Anterior cingulate cortex (tissue), 58 donors: Measurements from ENCODE around the gene RPRD1A.
"Not testable (repeated sequence)": the region's sequence is repeated elsewhere in the genome, so short reads cannot be mapped to it uniquely, and the experiment has no call there.

Experiments used
- DNase-seq, 58 donors: peaks; one replicate each; lab custom pipeline; 2025; lab: John Stamatoyannopoulos, UW

The RPRD1A gene

GRCh38 chr18:36067055-36067957 lies at the start of gene RPRD1A:
Gene RPRD1A (minus strand): TSS chr18:36067559. CDS start chr18:36067404, 155 bp downstream.
- peak; percentile 74 to 98 (median 94) for DNase-seq

- not testable (repeated sequence) for DNase-seq
Observed at GRCh38 chr18:36116771-36117170, 49.4 kb upstream of the RPRD1A start.

GRCh38 chr18:36114738-36115137 lies 47.4 kb upstream of the RPRD1A start:
- no peak for DNase-seq

GRCh38 chr18:36114251-36114650 lies 46.9 kb upstream of the RPRD1A start:
- DNase-seq: no peak

GRCh38 chr18:36112302-36112701 lies 44.9 kb upstream of the RPRD1A start:
- no peak for DNase-seq

- DNase-seq: no peak
Observed at GRCh38 chr18:36109737-36110136, 42.4 kb upstream of the RPRD1A start.

GRCh38 chr18:36108601-36109000 lies 41.2 kb upstream of the RPRD1A start:
- no peak for DNase-seq

- DNase-seq: no peak
Observed at GRCh38 chr18:36108196-36108595, 40.8 kb upstream of the RPRD1A start.

GRCh38 chr18:36107477-36107876 lies 40.1 kb upstream of the RPRD1A start:
- no peak for DNase-seq

GRCh38 chr18:36104749-36105148 lies 37.4 kb upstream of the RPRD1A start:
- no peak for DNase-seq

- no peak for DNase-seq
Observed at GRCh38 chr18:36101943-36102342, 34.6 kb upstream of the RPRD1A start.

- no peak for DNase-seq
Observed at GRCh38 chr18:36099311-36099710, 32.0 kb upstream of the RPRD1A start.

- no peak for DNase-seq
Observed at GRCh38 chr18:36096955-36097354, 29.6 kb upstream of the RPRD1A start.

GRCh38 chr18:36095936-36096519 lies 28.7 kb upstream of the RPRD1A start:
- peak in 2 of 58 donors; percentile 3 to 28 for DNase-seq

- no peak for DNase-seq
Observed at GRCh38 chr18:36094431-36094830, 27.1 kb upstream of the RPRD1A start.

GRCh38 chr18:36092116-36092515 lies 24.8 kb upstream of the RPRD1A start:
- not testable (repeated sequence) for DNase-seq

- DNase-seq: no peak
Observed at GRCh38 chr18:36089001-36089400, 21.6 kb upstream of the RPRD1A start.

GRCh38 chr18:36088256-36088655 lies 20.9 kb upstream of the RPRD1A start:
- DNase-seq: no peak

GRCh38 chr18:36086186-36086585 lies 18.8 kb upstream of the RPRD1A start:
- DNase-seq: no peak

- no peak for DNase-seq
Observed at GRCh38 chr18:36085195-36085594, 17.8 kb upstream of the RPRD1A start.

GRCh38 chr18:36083729-36084128 lies 16.4 kb upstream of the RPRD1A start:
- no peak for DNase-seq

- DNase-seq: not testable (repeated sequence)
Observed at GRCh38 chr18:36081118-36081517, 13.8 kb upstream of the RPRD1A start.
